A549 treated with AZD2906 at 1 μM for 4 hours (cell line): Measurements from ENCODE around the gene ELFN1. TPM values are rescaled to one million over a fixed set of nuclear protein-coding genes. Genes with fewer than 3 reads are reported as not detected.

Source experiments
- total RNA-seq: library from RNA; stranded (reverse); fragments of 200-300 nt; extraction: Qiagen RNA extraction; gene quantifications from 5 replicates; pipeline ENCODE4 v1.2.3, GENCODE V29; 2022

ELFN1 gene
- 0.25 to 0.46 TPM (median 0.37 TPM) in 5 replicates for total RNA-seq

GRCh38 chr7:1669954-1670893 is at the start of gene ELFN1:
ELFN1 (plus strand) TSS chr7:1670277; CDS start chr7:1744597, 74,320 bp downstream.

Other genes with a start within 250 kb of the ELFN1 start
- 10.8 to 23.7 TPM (median 21.8 TPM) in 5 replicates for gene MICALL2, start 210.8 kb upstream of the ELFN1 start, total RNA-seq
- 43.9 to 56.5 TPM (median 51.4 TPM) in 5 replicates for gene INTS1, start 165.9 kb upstream of the ELFN1 start, total RNA-seq
- gene MAFK, start 139.6 kb upstream of the ELFN1 start, total RNA-seq: 29.5 to 52.0 TPM (median 45.8 TPM) in 5 replicates
- 6.5 to 10.4 TPM (median 8.1 TPM) in 5 replicates for gene TMEM184A, start 114.1 kb upstream of the ELFN1 start, total RNA-seq
- 74.2 to 96.7 TPM (median 89.0 TPM) in 5 replicates for gene PSMG3, start 100.2 kb upstream of the ELFN1 start, total RNA-seq